ENCODE measurements around the gene GCH1.
"Not testable (repeated sequence)": the region's sequence is repeated elsewhere in the genome, so short reads cannot be mapped to it uniquely, and the experiment has no call there.

Gene GCH1

GRCh38 chr14:54902521-54903420, at the start of gene GCH1:
Gene GCH1 (minus strand): TSS chr14:54902826. CDS start chr14:54902663, 163 bp downstream.
- peak; percentile 79 to 91 for DNase-seq

GRCh38 chr14:54947230-54947629, 44.6 kb upstream of the GCH1 start:
- DNase-seq, result no peak

- DNase-seq, result no peak
These were observed 43.9 kb upstream of the GCH1 start for GRCh38 chr14:54946500-54946899.

GRCh38 chr14:54944737-54945391, 42.2 kb upstream of the GCH1 start:
- DNase-seq, result no peak

- DNase-seq, result no peak
These were observed 40.3 kb upstream of the GCH1 start for GRCh38 chr14:54942913-54943312.

GRCh38 chr14:54936816-54937215, 34.2 kb upstream of the GCH1 start:
- DNase-seq, result no peak

GRCh38 chr14:54935958-54936357, 33.3 kb upstream of the GCH1 start:
- no peak for DNase-seq

GRCh38 chr14:54935100-54935499, 32.5 kb upstream of the GCH1 start:
- DNase-seq, result no peak

GRCh38 chr14:54933006-54933405, 30.4 kb upstream of the GCH1 start:
- no peak for DNase-seq

GRCh38 chr14:54931598-54932340, 29.1 kb upstream of the GCH1 start:
- no peak for DNase-seq

- no peak for DNase-seq
These were observed 28.5 kb upstream of the GCH1 start for GRCh38 chr14:54931101-54931500.

- DNase-seq, result no peak
These were observed 26.9 kb upstream of the GCH1 start for GRCh38 chr14:54929556-54929955.

GRCh38 chr14:54928216-54928615, 25.6 kb upstream of the GCH1 start:
- no peak for DNase-seq

- no peak for DNase-seq
These were observed 24.9 kb upstream of the GCH1 start for GRCh38 chr14:54927551-54927950.

GRCh38 chr14:54926570-54926969, 23.9 kb upstream of the GCH1 start:
- not testable (repeated sequence) for DNase-seq

GRCh38 chr14:54922598-54922997, 20.0 kb upstream of the GCH1 start:
- DNase-seq, result no peak

- peak in 1 of 2 experiments; percentile 5 for DNase-seq
These were observed 17.4 kb upstream of the GCH1 start for GRCh38 chr14:54920052-54920451.

GRCh38 chr14:54919330-54919729, 16.7 kb upstream of the GCH1 start:
- no peak for DNase-seq

- no peak for DNase-seq
These were observed 15.8 kb upstream of the GCH1 start for GRCh38 chr14:54918427-54918826.

- no peak for DNase-seq
These were observed 13.5 kb upstream of the GCH1 start for GRCh38 chr14:54916101-54916500.

- DNase-seq, result no peak
These were observed 7.4 kb upstream of the GCH1 start for GRCh38 chr14:54909817-54910558.

- not testable (repeated sequence) for DNase-seq
These were observed 6.3 kb upstream of the GCH1 start for GRCh38 chr14:54908973-54909372.

GRCh38 chr14:54908190-54908589, 5.6 kb upstream of the GCH1 start:
- no peak for DNase-seq
